Endothelial cell of umbilical vein (primary cell): ENCODE results near the gene ZC3HAV1L. TPM values are rescaled to one million over a fixed set of nuclear protein-coding genes. Genes with fewer than 3 reads are reported as not detected.

Experiments used
- BruUV-seq: library from RNA; stranded (reverse); fragments of 400-500 nt; replicated peaks from 2 replicates; lab custom pipeline; 2021; lab: Mats Ljungman, UMichigan
- CTCF ChIA-PET: fragments of 300-600, 350-600 bp; sonication (Branson Sonifier 250); formaldehyde crosslinking; loops from one replicate; lab custom pipeline; 2021; ENCODE audit warnings: antibody characterized with exemption, inconsistent platforms; lab: Charles Lee
- POLR2A ChIA-PET: fragments of 300-600, 350-600 bp; sonication (Branson Sonifier 250); formaldehyde crosslinking; loops from one replicate; lab custom pipeline; 2021; ENCODE audit warnings: antibody characterized with exemption, inconsistent platforms; lab: Charles Lee
- DNase-seq: peaks from one replicate; pipeline ENCODE4 v3.0.0-alpha.2; 2011; ENCODE audit warnings: low read depth, low spot score
- FAIRE-seq: peaks from 2 replicates; lab custom pipeline; 2011; peaks lifted over from hg19 to GRCh38; lab: Jason Lieb, UNC
- H2AFZ ChIP-seq: 2 replicates; pipeline ENCODE4 v1.6.0; 2012; ENCODE audit warnings: low read depth, low read length, control low read depth, inconsistent platforms
- H3K27ac ChIP-seq: 2 replicates; pipeline ENCODE4 v1.5.1; 2011; ENCODE audit warnings: low read depth, mild to moderate bottlenecking, control low read depth, low read length, moderate library complexity; ENCODE audit not compliant: insufficient read depth
- H3K27me3 ChIP-seq, 2 experiments: 2 replicates each; pipeline versions ENCODE4 v1.6.0 to v1.6.1; 2011; ENCODE audit warnings: low read length in 2 of 2, mixed read lengths in 1 of 2; ENCODE audit not compliant: control insufficient read depth in 2 of 2, insufficient read depth in 2 of 2
- H3K36me3 ChIP-seq, 2 experiments: 2 replicates in 1 of 2; 3 replicates in 1 of 2; pipeline ENCODE4 v1.5.1; 2011; ENCODE audit warnings: low read length in 2 of 2, mild to moderate bottlenecking in 1 of 2, moderate library complexity in 1 of 2; ENCODE audit not compliant: control insufficient read depth in 2 of 2, insufficient read depth in 2 of 2; ENCODE audit errors: extremely low read depth in 1 of 2
- H3K4me1 ChIP-seq: 3 replicates; pipeline ENCODE4 v1.5.1; 2011; ENCODE audit warnings: mild to moderate bottlenecking, low read length; ENCODE audit not compliant: control insufficient read depth, insufficient read depth; ENCODE audit errors: extremely low read depth
- H3K4me2 ChIP-seq: 2 replicates; pipeline ENCODE4 v1.6.1; 2011; ENCODE audit warnings: low read length, control low read depth, mixed read lengths; ENCODE audit not compliant: insufficient read depth
- H3K4me3 ChIP-seq, 3 experiments: fragments of 200-600 bp in 1 of 3; sonication (generic), shearing (Covaris generic) in 1 of 3; replicated peaks in 1 of 3; 2 replicates each; pipeline ENCODE4 v1.5.1; 2011 to 2016; ENCODE audit warnings: control low read depth in 3 of 3, low read length in 3 of 3, mild to moderate bottlenecking in 2 of 3, inconsistent platforms in 1 of 3, low read depth in 1 of 3, moderate library complexity in 1 of 3; ENCODE audit not compliant: insufficient read depth in 1 of 3
- H3K79me2 ChIP-seq: 2 replicates; pipeline ENCODE4 v1.6.0; 2012; ENCODE audit warnings: low read length, inconsistent platforms; ENCODE audit not compliant: control insufficient read depth, insufficient read depth
- H3K9ac ChIP-seq: replicated peaks from 2 replicates; pipeline ENCODE3; 2011; ENCODE audit warnings: low read length, control low read depth; ENCODE audit not compliant: insufficient read depth; ENCODE audit errors: extremely low read depth
- H3K9me1 ChIP-seq: replicated peaks from 3 replicates; pipeline ENCODE4 v1.6.0; 2011; ENCODE audit warnings: mild to moderate bottlenecking, low read length; ENCODE audit not compliant: control insufficient read depth, insufficient read depth; ENCODE audit errors: extremely low read depth
- H3K9me3 ChIP-seq: replicated peaks from 2 replicates; pipeline ENCODE4 v1.5.1; 2012; ENCODE audit warnings: low read length, inconsistent platforms; ENCODE audit not compliant: control insufficient read depth, insufficient read depth
- H4K20me1 ChIP-seq: replicated peaks from 2 replicates; pipeline ENCODE3; 2011; ENCODE audit warnings: mild to moderate bottlenecking, low read length; ENCODE audit not compliant: control insufficient read depth, insufficient read depth; ENCODE audit errors: extremely low read depth
- FOS ChIP-seq: IDR thresholded peaks from 2 replicates; pipeline ENCODE4 v1.6.1; 2011; ENCODE audit warnings: mild to moderate bottlenecking, low read length, moderate library complexity, borderline replicate concordance; ENCODE audit not compliant: insufficient read depth
- JUN ChIP-seq: IDR thresholded peaks from 2 replicates; pipeline ENCODE4 v1.6.1; 2011; ENCODE audit warnings: borderline replicate concordance, low read depth; ENCODE audit not compliant: insufficient read length, insufficient read depth
- MYC ChIP-seq: IDR thresholded peaks from one replicate; pipeline ENCODE4 v1.6.1; 2011; ENCODE audit warnings: mild to moderate bottlenecking, low read depth, low read length
- POLR2A ChIP-seq: IDR thresholded peaks from 2 replicates; pipeline ENCODE4 v1.6.1; 2012; ENCODE audit warnings: low read depth, mild to moderate bottlenecking, control low read depth, low read length
- POLR2AphosphoS5 ChIP-seq: IDR thresholded peaks from 2 replicates; pipeline ENCODE4 v1.6.1; 2012; ENCODE audit warnings: low read depth, mild to moderate bottlenecking, control low read depth, low read length, moderate library complexity; ENCODE audit not compliant: insufficient read depth
- dilution Hi-C: fragments of 300-500 bp; cut with MboI; formaldehyde crosslinking; loops from one replicate; pipeline ENCODE4 v1.15.0; 2019; ENCODE audit warnings: low sequenced_read_pairs; ENCODE audit not compliant: extremely low pct_ligation_motif_present
- intact Hi-C: fragments of 100-400 bp; cut with micrococcal nuclease; formaldehyde crosslinking; loops from one replicate; pipeline ENCODE4 v1.10.0; 2022
- polyA plus RNA-seq, 4 experiments: library from polyadenylated mRNA; depleted of rRNA in 3 of 4; stranded (reverse) in 3 of 4; unstranded in 1 of 4; fragments of >200 nt; gene quantifications; 2 replicates each; pipeline versions ENCODE4 v1.2.1 to v1.2.3, GENCODE V29; 2011 to 2012; ENCODE audit warnings: missing spikeins in 1 of 4
- total RNA-seq: library from RNA; stranded (reverse); gene quantifications from 2 replicates; pipeline ENCODE4 v1.2.3, GENCODE V29; 2021
- TF ChIP-seq, protein P1 (sequence below), 2 donors: IDR thresholded peaks; 1 replicate in 1 of 2; 2 replicates in 1 of 2; pipeline ENCODE4 v1.5.1; 2011; ENCODE audit warnings: low read length in 2 of 2, mild to moderate bottlenecking in 2 of 2, moderate library complexity in 2 of 2, control low read depth in 1 of 2, inconsistent platforms in 1 of 2, low read depth in 1 of 2; ENCODE audit not compliant: insufficient read depth in 1 of 2; ENCODE audit errors: extremely low read depth in 1 of 2
- TF ChIP-seq, protein P2 (sequence below): IDR thresholded peaks from 2 replicates; pipeline ENCODE4 v1.6.1; 2011; ENCODE audit not compliant: insufficient read depth, insufficient read length

ZC3HAV1L gene
- total and polyA plus RNA-seq, 2 donors (not counting 3 experiments of a cell fraction or from before 2014, with no cell fraction given): 15.9 to 25.7 TPM

DNA sequence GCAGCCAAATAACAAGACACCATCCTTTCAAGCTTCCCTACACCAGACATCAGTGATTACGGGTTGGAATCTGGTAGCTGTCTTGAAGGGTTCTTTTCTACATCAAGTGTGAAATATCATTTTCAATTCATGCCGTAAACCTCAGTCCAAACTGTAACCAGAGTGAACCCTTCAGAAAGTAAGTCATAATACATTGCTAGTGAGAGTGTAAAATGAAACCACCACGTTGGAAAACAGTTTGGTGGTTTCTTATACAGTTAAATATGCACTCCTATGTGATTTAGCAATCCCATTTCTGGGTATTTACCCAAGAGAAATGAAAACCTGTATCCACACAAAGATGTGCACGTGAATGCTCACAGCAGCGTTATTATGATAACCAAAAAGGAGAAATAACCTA is 25.6 kb upstream of the ZC3HAV1L start:
- Histone ChIP-seq H2AFZ (no peak overlapping the region), H3K27me3 (no peaks in the 10 kb centered on the region), H3K79me2 (no peaks in the 10 kb centered on the region), H3K9ac (no peak overlapping the region), H3K27ac (no peak overlapping the region), H3K36me3 (peaks cover 12% of the 10 kb centered on the region in 2 experiments), H4K20me1 (no peaks in the 10 kb centered on the region), H3K9me3 (no peaks in the 10 kb centered on the region), H3K4me2 (no peak overlapping the region), H3K4me3 (no peak overlapping the region), H3K9me1 (no peaks in the 10 kb centered on the region), H3K4me1 (peaks cover 23% of the 10 kb centered on the region)
- FAIRE-seq: no peak
- TF ChIP-seq MYC (no peak), POLR2AphosphoS5 (no peak), FOS (no peak), JUN (no peak), POLR2A (no peak)
- TF ChIP-seq, protein P1, sequence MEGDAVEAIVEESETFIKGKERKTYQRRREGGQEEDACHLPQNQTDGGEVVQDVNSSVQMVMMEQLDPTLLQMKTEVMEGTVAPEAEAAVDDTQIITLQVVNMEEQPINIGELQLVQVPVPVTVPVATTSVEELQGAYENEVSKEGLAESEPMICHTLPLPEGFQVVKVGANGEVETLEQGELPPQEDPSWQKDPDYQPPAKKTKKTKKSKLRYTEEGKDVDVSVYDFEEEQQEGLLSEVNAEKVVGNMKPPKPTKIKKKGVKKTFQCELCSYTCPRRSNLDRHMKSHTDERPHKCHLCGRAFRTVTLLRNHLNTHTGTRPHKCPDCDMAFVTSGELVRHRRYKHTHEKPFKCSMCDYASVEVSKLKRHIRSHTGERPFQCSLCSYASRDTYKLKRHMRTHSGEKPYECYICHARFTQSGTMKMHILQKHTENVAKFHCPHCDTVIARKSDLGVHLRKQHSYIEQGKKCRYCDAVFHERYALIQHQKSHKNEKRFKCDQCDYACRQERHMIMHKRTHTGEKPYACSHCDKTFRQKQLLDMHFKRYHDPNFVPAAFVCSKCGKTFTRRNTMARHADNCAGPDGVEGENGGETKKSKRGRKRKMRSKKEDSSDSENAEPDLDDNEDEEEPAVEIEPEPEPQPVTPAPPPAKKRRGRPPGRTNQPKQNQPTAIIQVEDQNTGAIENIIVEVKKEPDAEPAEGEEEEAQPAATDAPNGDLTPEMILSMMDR (IDR thresholded peaks at IDR 0.05; ENCODE audit: extremely low read depth in 1 of 2, insufficient read depth in 1 of 2, low read depth in 1 of 2, low read length in 2 of 2): no peak
- TF ChIP-seq, protein P2, sequence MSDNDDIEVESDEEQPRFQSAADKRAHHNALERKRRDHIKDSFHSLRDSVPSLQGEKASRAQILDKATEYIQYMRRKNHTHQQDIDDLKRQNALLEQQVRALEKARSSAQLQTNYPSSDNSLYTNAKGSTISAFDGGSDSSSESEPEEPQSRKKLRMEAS: no peak
- no peak for DNase-seq
- CTCF ChIA-PET: interaction anchor here (1.3 to 1.8 kb wide), 2 partner anchors 14 to 44 kb away, joined by 5 to 8 read pairs; no protein-coding TSS in a partner anchor
- dilution Hi-C loops (no loop called here), intact Hi-C loops (no loop called here)
- BruUV-seq: no TSS peak
- POLR2A ChIA-PET: no interaction called here
